Vagina (tissue), 2 donors: ENCODE measurements around the gene FBXW4. TPM values are rescaled to one million over a fixed set of nuclear protein-coding genes. Genes with fewer than 3 reads are reported as not detected.

ENCODE experiments used
- DNase-seq, 2 donors: peaks; one replicate each; pipeline ENCODE4 v3.0.0-alpha.2; 2017; ENCODE audit errors: extremely low spot score in 2 of 2
- H3K27ac ChIP-seq: fragments of 200-600 bp; sonication (generic); one replicate; pipeline ENCODE4 v1.5.1; 2019
- H3K27me3 ChIP-seq: fragments of 200-600 bp; sonication (generic); one replicate; pipeline ENCODE4 v1.5.1; 2019
- H3K36me3 ChIP-seq, 2 donors: fragments of 200-600 bp; sonication (generic); one replicate each; pipeline ENCODE4 v1.5.1; 2017 to 2019
- H3K4me1 ChIP-seq: fragments of 200-600 bp; sonication (generic); one replicate; pipeline ENCODE4 v1.5.1; 2019
- H3K4me3 ChIP-seq, 2 donors: fragments of 200-600 bp; sonication (generic); 1 replicate in 1 of 2; 2 replicates in 1 of 2; pipeline ENCODE4 v1.5.1; 2016 to 2019
- H3K9me3 ChIP-seq: fragments of 200-600 bp; sonication (generic); one replicate; pipeline ENCODE4 v1.5.1; 2019
- POLR2A ChIP-seq, 2 donors: fragments of 450-650 bp; IDR thresholded peaks; one replicate each; pipeline ENCODE4 v1.6.1; 2017; ENCODE audit warnings: antibody characterized with exemption in 2 of 2, mild to moderate bottlenecking in 2 of 2, moderate library complexity in 2 of 2
- POLR2AphosphoS5 ChIP-seq, 2 donors: sonication (generic); formaldehyde crosslinking; IDR thresholded peaks; one replicate each; pipeline ENCODE4 v1.9.0; 2017; ENCODE audit warnings: antibody characterized with exemption in 2 of 2, mild to moderate bottlenecking in 2 of 2, low read depth in 1 of 2; ENCODE audit not compliant: insufficient read depth in 1 of 2
- intact Hi-C: fragments of 100-400 bp; cut with DNase I; formaldehyde crosslinking; loops from one replicate; pipeline ENCODE4 v1.15.1; 2023
- total RNA-seq: library from RNA; depleted of rRNA; stranded (reverse); fragments of >200 nt; gene quantifications from one replicate; pipeline ENCODE4 v1.2.3, GENCODE V29; 2016
- TF ChIP-seq, protein P1 (sequence below), 3 experiments: fragments of 450-650 bp in 2 of 3; fragments of 200-600 bp in 1 of 3; sonication (generic) in 1 of 3; IDR thresholded peaks; one replicate each; pipeline ENCODE4 v1.5.1; 2017 to 2019; ENCODE audit warnings: antibody characterized with exemption in 3 of 3, mild to moderate bottlenecking in 2 of 3, moderate library complexity in 2 of 3

FBXW4 gene
- total RNA-seq, 1 donor from 2014 or later: 49.6 TPM

DNA sequence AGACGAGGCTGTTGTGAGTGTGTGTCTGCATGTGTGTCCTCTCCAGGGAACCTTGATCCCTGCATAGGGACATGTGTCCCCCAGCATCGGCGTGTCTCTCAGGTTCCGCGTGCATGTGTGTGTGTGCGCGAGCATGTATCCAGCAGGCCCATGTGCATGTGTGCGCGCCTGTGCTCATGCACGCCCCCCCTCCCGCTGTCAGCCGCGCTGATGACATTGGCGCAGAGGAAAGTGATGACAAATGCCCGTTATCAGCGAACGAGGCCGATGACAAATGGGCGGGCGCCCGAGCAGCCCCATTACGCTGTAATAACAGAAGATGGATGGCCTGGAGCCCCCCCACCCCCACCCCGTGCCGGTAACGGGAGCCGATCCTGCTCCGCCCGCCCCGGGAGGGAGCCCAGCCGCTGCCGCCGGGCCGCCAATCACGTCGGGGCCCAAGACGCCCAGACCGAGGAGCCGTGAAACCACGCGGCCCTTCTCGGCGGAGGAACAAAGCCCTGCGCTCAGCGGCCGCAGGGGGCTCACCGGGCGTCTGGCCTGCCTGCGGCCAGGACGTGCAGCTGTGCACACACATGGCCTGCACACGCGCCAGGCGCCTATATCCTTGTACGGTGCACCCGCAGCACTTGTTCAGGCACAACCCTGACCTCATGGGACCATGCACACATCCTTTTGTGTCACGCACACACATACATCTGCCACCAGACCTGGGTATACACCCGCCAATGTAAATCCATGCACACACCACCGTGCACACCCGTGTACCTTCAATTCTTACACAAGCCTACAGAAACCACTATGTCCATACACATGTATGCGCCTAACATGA, 128.4 kb downstream of the FBXW4 start:
- no peaks in the 10 kb centered on the region for H3K36me3 ChIP-seq
- intact Hi-C loops: loop anchor here (5.0 kb wide), 1 partner anchor 349 kb away; no protein-coding TSS in a partner anchor
- DNase-seq: no peak
- no peak overlapping the region for H3K4me3 ChIP-seq
- H3K9me3 ChIP-seq: no peaks in the 10 kb centered on the region
- peaks cover 10% of the 10 kb centered on the region for H3K27me3 ChIP-seq
- H3K27ac ChIP-seq: no peak overlapping the region
- peaks cover 24% of the 10 kb centered on the region for H3K4me1 ChIP-seq
- no peak for TF ChIP-seq POLR2A (IDR thresholded peaks at IDR 0.05)
- TF ChIP-seq, protein P1, sequence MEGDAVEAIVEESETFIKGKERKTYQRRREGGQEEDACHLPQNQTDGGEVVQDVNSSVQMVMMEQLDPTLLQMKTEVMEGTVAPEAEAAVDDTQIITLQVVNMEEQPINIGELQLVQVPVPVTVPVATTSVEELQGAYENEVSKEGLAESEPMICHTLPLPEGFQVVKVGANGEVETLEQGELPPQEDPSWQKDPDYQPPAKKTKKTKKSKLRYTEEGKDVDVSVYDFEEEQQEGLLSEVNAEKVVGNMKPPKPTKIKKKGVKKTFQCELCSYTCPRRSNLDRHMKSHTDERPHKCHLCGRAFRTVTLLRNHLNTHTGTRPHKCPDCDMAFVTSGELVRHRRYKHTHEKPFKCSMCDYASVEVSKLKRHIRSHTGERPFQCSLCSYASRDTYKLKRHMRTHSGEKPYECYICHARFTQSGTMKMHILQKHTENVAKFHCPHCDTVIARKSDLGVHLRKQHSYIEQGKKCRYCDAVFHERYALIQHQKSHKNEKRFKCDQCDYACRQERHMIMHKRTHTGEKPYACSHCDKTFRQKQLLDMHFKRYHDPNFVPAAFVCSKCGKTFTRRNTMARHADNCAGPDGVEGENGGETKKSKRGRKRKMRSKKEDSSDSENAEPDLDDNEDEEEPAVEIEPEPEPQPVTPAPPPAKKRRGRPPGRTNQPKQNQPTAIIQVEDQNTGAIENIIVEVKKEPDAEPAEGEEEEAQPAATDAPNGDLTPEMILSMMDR (IDR thresholded peaks at IDR 0.05): no peak

DNA sequence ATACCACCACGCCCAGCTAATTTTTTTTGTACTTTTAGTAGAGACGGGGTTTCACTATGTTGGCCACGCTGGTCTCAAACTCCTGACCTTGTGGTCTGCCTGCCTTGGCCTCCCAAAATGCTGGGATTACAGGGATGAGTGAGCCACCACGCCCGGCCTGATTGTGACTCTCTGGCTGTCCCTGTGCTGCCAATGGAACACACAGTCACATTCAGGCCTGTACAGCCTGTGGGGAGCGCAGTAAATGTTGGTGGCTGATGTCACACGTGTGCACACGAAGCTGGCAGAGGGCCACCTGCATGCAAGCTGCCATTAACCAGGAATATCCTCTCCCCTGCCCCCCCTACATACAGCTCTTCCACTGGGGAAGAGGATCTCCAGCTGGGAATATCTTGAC, 129.0 kb downstream of the FBXW4 start:
- Histone ChIP-seq H3K27ac (no peak overlapping the region), H3K27me3 (peaks cover 10% of the 10 kb centered on the region), H3K36me3 (no peaks in the 10 kb centered on the region), H3K9me3 (no peaks in the 10 kb centered on the region), H3K4me3 (no peak overlapping the region), H3K4me1 (peaks cover 22% of the 10 kb centered on the region)
- intact Hi-C loops: loop anchor here (5.0 kb wide), 1 partner anchor 349 kb away; no protein-coding TSS in a partner anchor
- no peak for DNase-seq
- TF ChIP-seq POLR2AphosphoS5 (IDR thresholded peaks at IDR 0.05; ENCODE audit: insufficient read depth in 1 of 2, low read depth in 1 of 2): no peak
- TF ChIP-seq, protein P1 (IDR thresholded peaks at IDR 0.05): no peak
- no peak for TF ChIP-seq POLR2A (IDR thresholded peaks at IDR 0.05)

DNA sequence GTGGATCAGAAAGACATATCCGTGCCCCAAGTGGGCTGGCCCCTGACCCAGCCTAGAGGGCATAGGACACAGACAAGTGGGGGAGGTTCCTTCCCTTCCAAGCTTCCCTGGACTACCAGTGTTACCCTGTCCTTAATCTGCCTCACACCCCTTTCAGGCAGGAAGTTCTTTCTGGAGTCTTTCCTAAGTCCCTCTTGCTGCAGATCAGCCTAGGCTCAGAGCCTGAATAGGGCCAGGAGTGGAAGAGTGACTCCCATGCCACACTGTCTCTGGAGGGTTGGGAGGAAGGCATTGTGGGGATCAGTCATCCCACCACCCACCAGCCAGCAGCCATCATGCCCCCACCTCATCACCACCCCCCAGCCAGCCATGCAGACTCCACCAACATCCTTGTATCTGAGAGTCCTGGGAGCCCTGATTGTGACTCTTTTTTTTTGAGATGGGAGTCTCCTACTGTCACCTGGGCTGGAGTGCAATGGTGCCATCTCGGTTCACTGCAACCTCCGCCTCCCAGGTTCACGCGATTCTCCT, 129.5 kb downstream of the FBXW4 start:
- intact Hi-C loops: loop anchor here (5.0 kb wide), 1 partner anchor 348 kb away; no protein-coding TSS in a partner anchor
- H3K4me1 ChIP-seq: peaks cover 17% of the 10 kb centered on the region
- no peak for TF ChIP-seq POLR2A (IDR thresholded peaks at IDR 0.05)
- TF ChIP-seq POLR2AphosphoS5 (IDR thresholded peaks at IDR 0.05; ENCODE audit: insufficient read depth in 1 of 2, low read depth in 1 of 2): no peak
- TF ChIP-seq, protein P1 (IDR thresholded peaks at IDR 0.05): no peak
- H3K27ac ChIP-seq: no peak overlapping the region
- no peaks in the 10 kb centered on the region for H3K9me3 ChIP-seq
- no peaks in the 10 kb centered on the region for H3K36me3 ChIP-seq
- DNase-seq: no peak
- H3K4me3 ChIP-seq: no peak overlapping the region
- H3K27me3 ChIP-seq: peaks cover 10% of the 10 kb centered on the region

DNA sequence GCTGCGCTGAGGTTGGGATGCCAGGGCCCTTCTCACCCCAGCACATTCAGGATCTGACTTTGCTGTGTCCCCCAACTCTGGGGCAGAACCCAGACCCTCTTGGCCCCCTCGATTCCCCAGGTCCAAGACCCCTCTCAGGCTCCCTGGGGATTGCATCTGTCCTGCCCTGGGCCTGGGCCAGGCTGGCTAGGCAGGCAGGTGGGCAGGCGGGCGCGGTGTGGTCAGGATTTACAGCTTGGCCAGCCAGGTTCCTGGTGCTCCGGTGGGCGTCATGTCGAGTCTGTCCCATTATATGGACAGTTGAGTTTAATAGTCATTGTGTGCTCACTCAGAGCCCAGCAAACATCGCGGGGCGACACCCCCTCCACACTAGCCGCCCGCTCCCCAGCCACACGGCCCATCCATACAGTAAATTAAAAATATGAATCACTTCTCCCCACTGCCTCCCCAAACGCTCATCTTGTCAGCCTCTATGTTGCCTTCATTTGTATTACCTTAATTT, 130.4 kb downstream of the FBXW4 start:
- Histone ChIP-seq H3K36me3 (no peaks in the 10 kb centered on the region), H3K4me3 (no peak overlapping the region), H3K4me1 (peaks cover 9% of the 10 kb centered on the region), H3K27me3 (peaks cover 9% of the 10 kb centered on the region), H3K27ac (no peak overlapping the region), H3K9me3 (no peaks in the 10 kb centered on the region)
- intact Hi-C loops: no loop called here
- DNase-seq: peak in 1 of 2 donors; percentile 67
- TF ChIP-seq, protein P1 (IDR thresholded peaks at IDR 0.05): no peak
- TF ChIP-seq POLR2AphosphoS5 (IDR thresholded peaks at IDR 0.05; ENCODE audit: insufficient read depth in 1 of 2, low read depth in 1 of 2) (no peak), POLR2A (IDR thresholded peaks at IDR 0.05) (no peak)
